DND-41 (cell line): Measurements from ENCODE around the gene CLOCK.
A peak's percentile ranks its signal among the peaks of the same experiment; 100 is the strongest.
"Not testable (repeated sequence)": the region's sequence is repeated elsewhere in the genome, so short reads cannot be mapped to it uniquely, and the experiment has no call there.

Experiments
- ATAC-seq: fragments of 200-7000 bp; cut with Tn5 transposase; 3 replicates; pipeline ENCODE4 v1.9.1; 2021; ENCODE audit warnings: low read depth; ENCODE audit not compliant: insufficient read depth
- DNase-seq: peaks from one replicate; pipeline ENCODE4 v3.0.0-alpha.2; 2020
- H2AFZ ChIP-seq: 2 replicates; pipeline ENCODE4 v1.6.0; 2012; ENCODE audit warnings: low read depth, low read length
- H3K27ac ChIP-seq: 2 replicates; pipeline ENCODE4 v1.5.1; 2012; ENCODE audit warnings: low read length, inconsistent platforms
- H3K27me3 ChIP-seq: fragments of 200-600 bp; sonication (generic); 2 replicates; pipeline ENCODE4 v1.6.0; 2012; ENCODE audit warnings: low read length, mild to moderate bottlenecking, inconsistent platforms; ENCODE audit not compliant: insufficient read depth, poor library complexity
- H3K36me3 ChIP-seq: 2 replicates; pipeline ENCODE4 v1.5.1; 2012; ENCODE audit warnings: low read length, inconsistent platforms; ENCODE audit not compliant: insufficient read depth
- H3K4me1 ChIP-seq: 2 replicates; pipeline ENCODE4 v1.5.1; 2012; ENCODE audit warnings: mild to moderate bottlenecking, low read length; ENCODE audit not compliant: insufficient read depth
- H3K4me2 ChIP-seq: 2 replicates; pipeline ENCODE4 v1.6.0; 2012; ENCODE audit warnings: mild to moderate bottlenecking, moderate library complexity, low read length, inconsistent platforms; ENCODE audit not compliant: insufficient read depth
- H3K4me3 ChIP-seq, 2 experiments: fragments of 200-600 bp in 1 of 2; shearing (Covaris generic) in 1 of 2; 2 replicates each; pipeline ENCODE4 v1.5.1; 2012 to 2016; ENCODE audit warnings: inconsistent platforms in 2 of 2, low read length in 2 of 2, mild to moderate bottlenecking in 2 of 2, low read depth in 1 of 2, moderate library complexity in 1 of 2
- H3K79me2 ChIP-seq: 2 replicates; pipeline ENCODE4 v1.6.0; 2012; ENCODE audit warnings: low read length, inconsistent platforms; ENCODE audit not compliant: insufficient read depth
- H3K9ac ChIP-seq: 2 replicates; pipeline ENCODE4 v1.6.0; 2012; ENCODE audit warnings: low read depth, mild to moderate bottlenecking, inconsistent platforms, low read length, moderate library complexity
- H3K9me3 ChIP-seq: 2 replicates; pipeline ENCODE4 v1.5.1; 2012; ENCODE audit warnings: low read length, moderate library complexity, mild to moderate bottlenecking, inconsistent platforms; ENCODE audit not compliant: insufficient read depth, severe bottlenecking
- H4K20me1 ChIP-seq: 2 replicates; pipeline ENCODE4 v1.6.0; 2012; ENCODE audit warnings: low read length; ENCODE audit not compliant: insufficient read depth
- CTCF ChIP-seq: IDR thresholded peaks from 2 replicates; pipeline ENCODE4 v1.5.1; 2012; ENCODE audit warnings: borderline replicate concordance, low read length, moderate library complexity, mild to moderate bottlenecking; ENCODE audit not compliant: poor library complexity, severe bottlenecking; ENCODE audit errors: extremely low read depth
- EZH2 ChIP-seq: IDR thresholded peaks from 3 replicates; pipeline ENCODE4 v1.6.1; 2012; ENCODE audit warnings: borderline replicate concordance, low read depth, mild to moderate bottlenecking, moderate library complexity, low read length, inconsistent platforms; ENCODE audit not compliant: severe bottlenecking

Gene CLOCK

GRCh38 chr4:55546756-55547465 lies at the start of gene CLOCK:
CLOCK (minus strand) TSS chr4:55546909; CDS start chr4:55482785, 64,124 bp downstream.
- Histone ChIP-seq H3K4me2 (peak within 1 kb of the TSS; percentile 76), H3K79me2 (peaks cover 46% of the 10 kb centered on the region), H3K4me1 (peaks cover 40% of the 10 kb centered on the region), H3K27me3 (no peaks in the 10 kb centered on the region), H3K4me3 (peak within 1 kb of the TSS; percentile 66 to 84), H2AFZ (peak within 1 kb of the TSS; percentile 81), H3K9me3 (no peaks in the 10 kb centered on the region), H3K9ac (peak within 1 kb of the TSS; percentile 91), H3K36me3 (no peaks in the 10 kb centered on the region; the same call in 1 of the 2 replicates), H3K27ac (peak within 1 kb of the TSS; percentile 83), H4K20me1 (peaks cover 11% of the 10 kb centered on the region)
- peak; percentile 81 for ATAC-seq
- TF ChIP-seq EZH2 = no peak
- peak; percentile 54 for TF ChIP-seq CTCF
- DNase-seq = peak; percentile 87

GRCh38 chr4:55592014-55592413 lies 45.3 kb upstream of the CLOCK start, which contains the start of gene PDCL2:
PDCL2 (minus strand) TSS chr4:55592245; CDS start chr4:55592109, 136 bp downstream.
- H3K9me3 ChIP-seq = no peaks in the 10 kb centered on the region
- no peaks in the 10 kb centered on the region for H3K27me3 ChIP-seq
- H4K20me1 ChIP-seq = no peaks in the 10 kb centered on the region
- H3K4me1 ChIP-seq = no peaks in the 10 kb centered on the region
- ATAC-seq (no peak), DNase-seq (no peak)
- no peaks in the 10 kb centered on the region for H3K79me2 ChIP-seq
- H3K9ac ChIP-seq = no peak within 1 kb of the TSS
- no peak for TF ChIP-seq CTCF
- TF ChIP-seq EZH2 = no peak
- H3K36me3 ChIP-seq = no peaks in the 10 kb centered on the region
- no peak within 1 kb of the TSS for H3K4me2 ChIP-seq
- no peak within 1 kb of the TSS for H3K4me3 ChIP-seq
- no peak within 1 kb of the TSS for H3K27ac ChIP-seq
- no peak within 1 kb of the TSS for H2AFZ ChIP-seq

- no peaks in the 10 kb centered on the region for H3K27me3 ChIP-seq
- H3K4me1 ChIP-seq = no peaks in the 10 kb centered on the region
- no peaks in the 10 kb centered on the region for H3K79me2 ChIP-seq
- H3K4me3 ChIP-seq = no peak overlapping the region
- no peak overlapping the region for H3K9ac ChIP-seq
- H3K27ac ChIP-seq = no peak overlapping the region
- TF ChIP-seq CTCF = no peak
- no peak for TF ChIP-seq EZH2
- H3K9me3 ChIP-seq = peaks cover 4% of the 10 kb centered on the region
- H3K36me3 ChIP-seq = no peaks in the 10 kb centered on the region
- no peaks in the 10 kb centered on the region for H4K20me1 ChIP-seq
- no peak overlapping the region for H3K4me2 ChIP-seq
- DNase-seq (no peak), ATAC-seq (no peak)
- H2AFZ ChIP-seq = no peak overlapping the region
These were observed 41.5 kb upstream of the CLOCK start for GRCh38 chr4:55588160-55588559.

- H4K20me1 ChIP-seq, DNase-seq, H3K4me2 ChIP-seq, ATAC-seq, H3K4me3 ChIP-seq, H2AFZ ChIP-seq, H3K27ac ChIP-seq, H3K9me3 ChIP-seq, H3K27me3 ChIP-seq, H3K9ac ChIP-seq, H3K36me3 ChIP-seq, H3K4me1 ChIP-seq, H3K79me2 ChIP-seq: not testable (repeated sequence)
These were observed 36.1 kb upstream of the CLOCK start for GRCh38 chr4:55582773-55583172.
